Neural progenitor cell (in vitro differentiated cells): Measurements from ENCODE around the gene PRIM2.
"Not testable (repeated sequence)": the region's sequence is repeated elsewhere in the genome, so short reads cannot be mapped to it uniquely, and the experiment has no call there.

Source experiments
- CTCF ChIP-seq: fragments of 200-600 bp; sonication (generic); IDR thresholded peaks from 2 replicates; pipeline ENCODE4 v1.5.1; 2017; ENCODE audit warnings: antibody characterized with exemption, mild to moderate bottlenecking
- EZH2phosphoT487 ChIP-seq: fragments of 200-600 bp; sonication (generic); IDR thresholded peaks from 2 replicates; pipeline ENCODE4 v1.6.1; 2017; ENCODE audit warnings: antibody characterized with exemption

DNA sequence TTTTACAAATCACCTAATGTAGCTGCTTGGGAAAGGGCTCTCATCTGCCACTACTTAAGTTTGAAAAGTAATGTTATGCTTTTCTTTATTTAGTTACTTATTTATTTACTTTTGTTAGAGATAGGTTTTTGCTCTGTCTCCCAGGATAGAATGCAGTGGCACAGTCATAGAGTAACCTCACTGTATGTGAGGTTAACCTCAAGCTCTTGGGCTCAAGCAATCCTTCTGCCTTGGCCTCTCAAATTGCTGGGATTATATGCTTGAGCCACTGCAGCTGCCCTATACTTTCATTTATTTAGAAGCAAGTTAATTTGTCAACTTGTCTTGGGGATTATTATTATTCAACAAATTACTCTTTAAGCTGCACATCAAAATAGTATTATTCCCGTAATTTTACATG lies 255.4 kb downstream of the PRIM2 start:
- TF ChIP-seq CTCF, EZH2phosphoT487: not testable (repeated sequence)
